ENCODE measurements around the gene RPRD1B. TPM values are rescaled to one million over a fixed set of nuclear protein-coding genes. Genes with fewer than 3 reads are reported as not detected.

RPRD1B gene
- total RNA-seq, 2 experiments from 2014 or later = 36.5 to 38.8 TPM

DNA sequence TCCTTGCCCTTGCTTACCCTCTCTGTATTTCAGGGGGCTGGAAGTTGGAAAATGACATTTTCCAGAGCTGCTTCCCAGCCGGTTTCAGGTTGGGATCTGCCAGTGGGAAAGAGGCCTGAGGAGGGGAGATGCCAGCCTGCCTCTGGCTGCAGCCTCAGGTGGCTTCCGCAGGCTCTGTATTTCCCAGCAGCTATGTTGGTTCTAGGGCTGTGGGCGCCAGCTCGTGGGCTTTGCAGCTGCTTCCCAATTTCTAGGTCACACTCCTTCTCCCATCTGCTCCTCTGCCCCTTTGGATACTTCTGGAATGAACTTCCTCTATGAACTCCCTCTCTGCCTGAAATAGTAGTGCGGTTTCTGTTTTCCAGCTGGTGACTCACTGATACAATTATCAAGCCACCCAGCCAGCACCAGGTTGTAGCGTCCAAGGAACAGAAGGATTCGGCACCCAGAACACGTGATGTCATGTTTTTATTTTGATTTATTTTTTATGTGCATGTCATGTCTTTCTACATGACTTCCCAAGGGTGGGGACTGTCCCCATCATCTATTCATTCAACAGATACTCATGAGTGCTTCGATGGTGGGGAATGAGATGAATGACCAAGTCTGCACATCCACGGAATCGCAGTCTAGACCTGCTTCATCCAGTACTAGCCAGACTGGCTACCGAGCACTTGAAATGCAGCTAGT is 93.5 kb downstream of the RPRD1B start:
- ChIA-PET CTCF (no interaction called here), POLR2A (no interaction called here)

- ChIA-PET CTCF (no interaction called here), POLR2A (no interaction called here)
These were observed 94.5 kb downstream of the RPRD1B start for GRCh38 chr20:38127920-38128528.

- POLR2A ChIA-PET = no interaction called here
These were observed 95.1 kb downstream of the RPRD1B start for GRCh38 chr20:38128691-38129090.

GRCh38 chr20:38129248-38129865 is 95.8 kb downstream of the RPRD1B start:
- CTCF ChIA-PET = interaction anchor here (0.9 kb wide), 1 partner anchor 92 kb away, joined by 3 read pairs; no protein-coding TSS in a partner anchor
- POLR2A ChIA-PET = no interaction called here

More at GRCh38 chr20:38128691-38129090, 95.1 kb downstream of the RPRD1B start:
- CTCF ChIA-PET = no interaction called here

DNA sequence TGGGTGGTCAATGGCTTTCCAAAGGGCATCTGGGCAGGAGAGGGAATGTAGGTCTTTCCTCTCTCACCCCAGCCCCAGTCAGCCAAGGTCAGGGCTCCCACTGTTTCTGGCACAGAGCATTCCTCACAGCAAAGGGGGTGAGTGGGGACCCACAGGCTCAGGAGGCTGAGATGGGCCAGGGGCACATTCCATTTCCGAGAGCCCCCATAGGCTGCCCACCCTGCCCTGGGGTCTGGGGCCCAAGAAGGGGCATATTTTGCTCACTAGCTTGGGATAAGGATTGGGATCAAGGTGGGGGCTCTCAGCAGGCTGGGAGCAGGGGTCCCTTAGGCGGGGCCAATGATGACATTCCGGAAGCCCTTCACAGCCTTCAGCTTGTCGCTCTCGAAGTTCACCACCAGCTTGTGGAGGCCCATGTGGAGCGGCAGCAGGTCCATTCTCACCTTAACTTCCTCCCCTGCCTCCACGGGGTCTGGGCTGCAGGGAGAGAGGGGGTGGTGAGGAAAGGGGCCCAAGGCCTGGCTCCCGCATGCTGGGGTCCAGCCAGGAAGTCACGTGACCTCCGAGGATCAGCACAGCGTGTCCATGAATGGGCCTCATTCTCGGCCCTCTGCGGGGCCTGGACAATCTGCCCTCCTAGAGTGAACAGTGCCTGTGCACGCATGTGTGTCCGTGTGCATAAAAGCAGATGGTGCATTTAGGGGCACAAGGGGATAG is 96.5 kb downstream of the RPRD1B start:
- ChIA-PET POLR2A (no interaction called here), CTCF (interaction anchor here (0.9 kb wide), 1 partner anchor 91 kb away, joined by 3 read pairs; no protein-coding TSS in a partner anchor)

- CTCF ChIA-PET = no interaction called here
- POLR2A ChIA-PET = no interaction called here
These were observed 97.4 kb downstream of the RPRD1B start for GRCh38 chr20:38130687-38131587.

GRCh38 chr20:38131588-38132121 is 98.1 kb downstream of the RPRD1B start:
- ChIA-PET CTCF (no interaction called here), POLR2A (no interaction called here)

DNA sequence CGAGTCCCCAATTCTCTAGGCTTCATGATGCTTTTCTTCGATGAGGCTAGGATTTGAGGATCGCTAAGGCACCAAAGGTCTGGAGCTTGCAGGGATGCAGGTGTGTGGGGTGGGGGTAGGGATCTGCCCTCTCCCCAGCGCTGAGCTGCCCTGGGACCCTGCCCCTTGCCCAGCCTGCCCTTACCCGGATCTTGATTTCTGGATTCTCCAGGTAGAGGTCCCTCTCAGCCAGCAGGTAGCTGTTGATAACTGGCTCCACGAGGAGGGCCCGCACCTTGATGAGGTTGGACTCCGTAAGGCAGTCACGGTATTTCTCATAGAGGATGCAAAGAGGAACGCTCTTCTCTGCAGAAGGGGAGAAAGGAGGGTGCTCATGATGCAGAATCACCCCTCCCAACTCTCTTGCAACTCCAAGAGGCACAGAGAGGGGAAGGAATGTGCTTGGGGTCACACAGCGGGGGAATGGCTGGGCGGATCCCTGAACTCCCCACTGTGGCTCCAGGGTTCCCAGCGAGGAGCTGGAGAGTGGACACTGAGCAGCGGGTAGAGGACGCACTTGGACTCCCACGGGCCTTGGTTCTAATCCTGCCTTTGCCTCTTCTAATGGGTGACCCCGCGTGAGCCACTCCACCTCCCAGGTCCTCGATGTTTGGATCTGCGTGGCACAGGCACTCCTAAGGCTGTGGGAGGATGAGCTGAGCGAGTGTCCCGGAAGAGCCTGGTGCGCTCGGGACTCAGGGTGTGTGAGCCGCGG is 98.8 kb downstream of the RPRD1B start:
- POLR2A ChIA-PET = no interaction called here
- CTCF ChIA-PET = no interaction called here

DNA sequence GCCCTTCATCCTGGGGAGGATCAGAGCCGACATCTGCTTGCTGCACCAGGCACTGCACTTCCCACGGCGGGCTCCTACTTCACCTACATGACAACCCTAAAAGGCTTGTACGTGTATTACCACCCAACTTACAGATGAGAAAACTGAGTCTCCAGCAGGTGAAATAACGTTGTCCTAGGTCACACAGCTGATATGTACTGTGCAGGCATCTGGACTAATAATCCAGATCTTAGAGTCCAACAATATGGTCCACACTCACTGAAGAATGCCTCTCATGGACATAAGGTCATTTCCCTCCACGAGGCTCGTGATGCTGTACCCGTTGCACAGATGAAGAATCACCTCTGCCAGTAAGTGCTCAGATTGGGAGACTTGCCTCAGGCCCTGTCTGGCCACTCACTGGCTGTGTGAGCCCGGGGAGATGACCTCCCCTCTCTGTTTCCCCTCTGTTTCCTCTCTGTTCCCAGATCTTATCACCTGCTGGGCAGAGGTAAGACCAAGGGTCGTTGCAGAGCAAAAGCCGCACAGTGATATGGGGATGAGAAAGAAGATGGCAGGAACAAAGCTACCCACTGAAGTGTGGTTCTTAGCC is 99.5 kb downstream of the RPRD1B start:
- POLR2A ChIA-PET = no interaction called here
- CTCF ChIA-PET = no interaction called here

- CTCF ChIA-PET = no interaction called here
These were observed 100.3 kb downstream of the RPRD1B start for GRCh38 chr20:38133680-38134426.

GRCh38 chr20:38134427-38135270 is 101.1 kb downstream of the RPRD1B start:
- ChIA-PET CTCF (no interaction called here), POLR2A (no interaction called here)

More at GRCh38 chr20:38133680-38134426, 100.3 kb downstream of the RPRD1B start:
- POLR2A ChIA-PET = no interaction called here

- ChIA-PET CTCF (no interaction called here), POLR2A (no interaction called here)
These were observed 101.7 kb downstream of the RPRD1B start for GRCh38 chr20:38135271-38135650.

- CTCF ChIA-PET = no interaction called here
- POLR2A ChIA-PET = no interaction called here
These were observed 102.3 kb downstream of the RPRD1B start for GRCh38 chr20:38135651-38136420.

GRCh38 chr20:38136421-38137245 is 103.1 kb downstream of the RPRD1B start:
- CTCF ChIA-PET = no interaction called here
- POLR2A ChIA-PET = no interaction called here

GRCh38 chr20:38137441-38138037 is 104.0 kb downstream of the RPRD1B start:
- ChIA-PET CTCF (no interaction called here), POLR2A (no interaction called here)

Measured in activated CD8-positive, alpha-beta memory T cell treated with anti-CD3 and anti-CD28 coated beads for 36 hours (primary cell).